Glutamatergic neuron (in vitro differentiated cells): ENCODE data around the gene KRTAP5-6. TPM values are rescaled to one million over a fixed set of nuclear protein-coding genes. Genes with fewer than 3 reads are reported as not detected.

Source experiments
- DNase-seq: peaks from one replicate; pipeline ENCODE4 v3.0.0; 2022
- H3K27ac Mint-ChIP-seq: one replicate; pipeline ENCODE4 v1.8.0; 2020; ENCODE audit warnings: mild to moderate bottlenecking, mixed read lengths, inconsistent platforms; ENCODE audit not compliant: unreplicated experiment
- H3K27me3 Mint-ChIP-seq: one replicate; pipeline ENCODE4 v1.8.0; 2020; ENCODE audit warnings: mild to moderate bottlenecking, moderate library complexity, mixed read lengths, inconsistent platforms; ENCODE audit not compliant: unreplicated experiment
- H3K36me3 Mint-ChIP-seq: one replicate; pipeline ENCODE4 v1.8.0; 2020; ENCODE audit warnings: mild to moderate bottlenecking, mixed read lengths, inconsistent platforms; ENCODE audit not compliant: unreplicated experiment
- H3K4me1 Mint-ChIP-seq: one replicate; pipeline ENCODE4 v1.8.0; 2020; ENCODE audit warnings: mild to moderate bottlenecking, low read depth, mixed read lengths, inconsistent platforms; ENCODE audit not compliant: unreplicated experiment
- H3K4me3 Mint-ChIP-seq: one replicate; pipeline ENCODE4 v1.8.0; 2020; ENCODE audit warnings: mild to moderate bottlenecking, mixed read lengths, inconsistent platforms; ENCODE audit not compliant: unreplicated experiment
- H3K9me3 Mint-ChIP-seq: one replicate; pipeline ENCODE4 v1.8.0; 2020; ENCODE audit warnings: mild to moderate bottlenecking, moderate library complexity, mixed read lengths, inconsistent platforms; ENCODE audit not compliant: unreplicated experiment
- CTCF ChIP-seq: fragments of 200-600 bp; sonication (generic); IDR thresholded peaks from one replicate; pipeline ENCODE4 v1.5.0; 2021; ENCODE audit not compliant: partially characterized antibody, unreplicated experiment
- total RNA-seq: library from RNA; stranded (reverse); fragmentation: NEBNext Ultra II Directional; extraction: Animal tissue kit (Norgen Biotek cat#: 25700); gene quantifications from one replicate; pipeline ENCODE4 v1.2.1, GENCODE V29; 2021; ENCODE audit not compliant: unreplicated experiment

The KRTAP5-6 gene
- total RNA-seq, 1 donor from 2014 or later = not detected

- Mint-ChIP-seq H3K4me1 (peaks cover 4% of the 10 kb centered on the region), H3K9me3 (peaks cover 1% of the 10 kb centered on the region), H3K36me3 (no peaks in the 10 kb centered on the region), H3K27me3 (peaks cover 7% of the 10 kb centered on the region), H3K4me3 (no peak overlapping the region), H3K27ac (no peak overlapping the region)
- no peak for TF ChIP-seq CTCF
- no peak for DNase-seq
These were observed 6.6 kb upstream of the KRTAP5-6 start for GRCh38 chr11:1690167-1691025.

- TF ChIP-seq CTCF = no peak
These were observed 5.7 kb upstream of the KRTAP5-6 start for GRCh38 chr11:1691026-1691877.

GRCh38 chr11:1691878-1692707 lies 4.9 kb upstream of the KRTAP5-6 start:
- peaks cover 11% of the 10 kb centered on the region for H3K27me3 Mint-ChIP-seq
- DNase-seq = no peak
- H3K36me3 Mint-ChIP-seq = peaks cover 9% of the 10 kb centered on the region
- peaks cover 1% of the 10 kb centered on the region for H3K4me1 Mint-ChIP-seq
- no peak for TF ChIP-seq CTCF
- H3K27ac Mint-ChIP-seq = no peak overlapping the region
- H3K4me3 Mint-ChIP-seq = no peak overlapping the region
- H3K9me3 Mint-ChIP-seq = peaks cover 1% of the 10 kb centered on the region

More at GRCh38 chr11:1691026-1691877, 5.7 kb upstream of the KRTAP5-6 start:
- H3K4me1 Mint-ChIP-seq = peaks cover 1% of the 10 kb centered on the region
- H3K27ac Mint-ChIP-seq = no peak overlapping the region
- peaks cover 1% of the 10 kb centered on the region for H3K9me3 Mint-ChIP-seq
- H3K36me3 Mint-ChIP-seq = peaks cover 7% of the 10 kb centered on the region
- peaks cover 9% of the 10 kb centered on the region for H3K27me3 Mint-ChIP-seq
- no peak for DNase-seq
- H3K4me3 Mint-ChIP-seq = no peak overlapping the region

GRCh38 chr11:1692708-1693326 lies 4.2 kb upstream of the KRTAP5-6 start:
- no peak for DNase-seq
- peaks cover 9% of the 10 kb centered on the region for H3K36me3 Mint-ChIP-seq
- H3K4me1 Mint-ChIP-seq = peaks cover 1% of the 10 kb centered on the region
- no peak for TF ChIP-seq CTCF
- no peak overlapping the region for H3K4me3 Mint-ChIP-seq
- no peak overlapping the region for H3K27ac Mint-ChIP-seq
- H3K27me3 Mint-ChIP-seq = peaks cover 15% of the 10 kb centered on the region
- H3K9me3 Mint-ChIP-seq = peaks cover 3% of the 10 kb centered on the region
